Measurements from ENCODE around the gene MACO1. TPM values are rescaled to one million over a fixed set of nuclear protein-coding genes. Genes with fewer than 3 reads are reported as not detected.

Gene MACO1
- total and polyA plus RNA-seq, 2 of the 13 experiments (the other 11 are each of a cell fraction or from before 2014, with no cell fraction given) = 9.7 to 17.0 TPM

DNA sequence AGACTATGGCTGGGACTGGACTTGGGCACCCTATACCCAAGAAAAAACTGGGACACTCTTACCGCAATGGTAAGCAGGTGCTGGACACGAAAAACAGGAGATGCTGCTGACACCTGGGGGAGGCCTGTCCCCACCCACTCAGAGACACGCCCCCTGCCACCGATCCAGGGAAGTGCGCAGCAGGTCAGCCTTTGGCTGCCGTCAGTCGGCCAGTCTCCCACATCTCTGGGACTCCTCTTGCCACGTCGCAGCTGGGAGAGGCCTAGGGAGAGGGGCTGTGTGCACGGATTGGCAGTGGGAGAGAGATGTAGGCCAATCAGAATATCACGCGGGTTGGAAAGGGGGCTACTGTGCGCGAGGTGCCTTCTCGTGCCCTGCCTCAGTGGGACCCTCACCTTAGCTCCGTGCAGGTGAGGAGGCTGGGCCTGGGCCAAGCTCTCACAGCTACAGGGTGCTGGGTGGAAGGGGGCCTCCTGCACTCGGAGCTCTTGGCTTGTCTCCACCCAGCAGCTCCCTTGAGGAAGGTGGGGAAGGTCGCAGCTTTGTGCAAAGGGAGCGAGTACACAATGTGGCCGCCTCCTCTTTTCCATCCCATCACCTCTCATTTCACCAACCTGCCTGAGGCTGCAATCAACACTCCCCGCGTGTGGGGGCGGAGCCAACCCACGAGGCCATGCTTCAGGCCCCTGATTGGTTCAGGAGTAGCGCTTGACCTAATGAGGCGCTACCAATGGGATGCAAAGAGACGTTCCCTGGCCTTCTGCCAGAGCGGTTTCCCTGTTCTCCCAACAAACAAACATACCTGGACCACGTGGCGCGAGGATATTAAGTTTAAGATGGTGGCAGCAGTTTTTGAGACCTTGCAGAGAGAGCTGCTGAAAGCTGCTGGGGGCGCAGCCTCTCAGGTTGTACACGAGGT, 87.0 kb downstream of the MACO1 start:
- in situ Hi-C loops (cut with HindIII; ENCODE audit: extremely low pct_ligation_motif_present, low pct_unique_long_range_greater_than_20kb) = loop anchor here (25.0 kb wide), 1 partner anchor 105 kb away; the partner anchor contains the start of gene RHCE
- ATAC-seq (no peak), DNase-seq (ENCODE audit: low spot score) (no peak), FAIRE-seq (no peak)
- H3K4me1 ChIP-seq (ENCODE audit: insufficient read depth, low read length) = no peaks in the 10 kb centered on the region
- TF ChIP-seq, protein P1, sequence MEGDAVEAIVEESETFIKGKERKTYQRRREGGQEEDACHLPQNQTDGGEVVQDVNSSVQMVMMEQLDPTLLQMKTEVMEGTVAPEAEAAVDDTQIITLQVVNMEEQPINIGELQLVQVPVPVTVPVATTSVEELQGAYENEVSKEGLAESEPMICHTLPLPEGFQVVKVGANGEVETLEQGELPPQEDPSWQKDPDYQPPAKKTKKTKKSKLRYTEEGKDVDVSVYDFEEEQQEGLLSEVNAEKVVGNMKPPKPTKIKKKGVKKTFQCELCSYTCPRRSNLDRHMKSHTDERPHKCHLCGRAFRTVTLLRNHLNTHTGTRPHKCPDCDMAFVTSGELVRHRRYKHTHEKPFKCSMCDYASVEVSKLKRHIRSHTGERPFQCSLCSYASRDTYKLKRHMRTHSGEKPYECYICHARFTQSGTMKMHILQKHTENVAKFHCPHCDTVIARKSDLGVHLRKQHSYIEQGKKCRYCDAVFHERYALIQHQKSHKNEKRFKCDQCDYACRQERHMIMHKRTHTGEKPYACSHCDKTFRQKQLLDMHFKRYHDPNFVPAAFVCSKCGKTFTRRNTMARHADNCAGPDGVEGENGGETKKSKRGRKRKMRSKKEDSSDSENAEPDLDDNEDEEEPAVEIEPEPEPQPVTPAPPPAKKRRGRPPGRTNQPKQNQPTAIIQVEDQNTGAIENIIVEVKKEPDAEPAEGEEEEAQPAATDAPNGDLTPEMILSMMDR (CRISPR knock-in tag; IDR thresholded peaks at IDR 0.05) = peak; percentile 31
- TF ChIP-seq, protein P2, sequence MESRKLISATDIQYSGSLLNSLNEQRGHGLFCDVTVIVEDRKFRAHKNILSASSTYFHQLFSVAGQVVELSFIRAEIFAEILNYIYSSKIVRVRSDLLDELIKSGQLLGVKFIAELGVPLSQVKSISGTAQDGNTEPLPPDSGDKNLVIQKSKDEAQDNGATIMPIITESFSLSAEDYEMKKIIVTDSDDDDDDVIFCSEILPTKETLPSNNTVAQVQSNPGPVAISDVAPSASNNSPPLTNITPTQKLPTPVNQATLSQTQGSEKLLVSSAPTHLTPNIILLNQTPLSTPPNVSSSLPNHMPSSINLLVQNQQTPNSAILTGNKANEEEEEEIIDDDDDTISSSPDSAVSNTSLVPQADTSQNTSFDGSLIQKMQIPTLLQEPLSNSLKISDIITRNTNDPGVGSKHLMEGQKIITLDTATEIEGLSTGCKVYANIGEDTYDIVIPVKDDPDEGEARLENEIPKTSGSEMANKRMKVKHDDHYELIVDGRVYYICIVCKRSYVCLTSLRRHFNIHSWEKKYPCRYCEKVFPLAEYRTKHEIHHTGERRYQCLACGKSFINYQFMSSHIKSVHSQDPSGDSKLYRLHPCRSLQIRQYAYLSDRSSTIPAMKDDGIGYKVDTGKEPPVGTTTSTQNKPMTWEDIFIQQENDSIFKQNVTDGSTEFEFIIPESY (CRISPR knock-in tag; IDR thresholded peaks at IDR 0.05) = peak; percentile 70
- TF ChIP-seq SPEN (CRISPR knock-in tag; IDR thresholded peaks at IDR 0.05; ENCODE audit: low read depth) (no peak), KAT2B (IDR thresholded peaks at IDR 0.05; ENCODE audit: borderline replicate concordance, low read depth, low read length) (no peak)
- TF ChIP-seq, protein P3, sequence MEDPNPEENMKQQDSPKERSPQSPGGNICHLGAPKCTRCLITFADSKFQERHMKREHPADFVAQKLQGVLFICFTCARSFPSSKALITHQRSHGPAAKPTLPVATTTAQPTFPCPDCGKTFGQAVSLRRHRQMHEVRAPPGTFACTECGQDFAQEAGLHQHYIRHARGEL (CRISPR knock-in tag; IDR thresholded peaks at IDR 0.05) = no peak
- no peaks in the 10 kb centered on the region for H4K20me1 ChIP-seq (ENCODE audit: insufficient read depth, low read length)
- no peak overlapping the region for H3K27ac ChIP-seq (ENCODE audit: extremely low read length, insufficient read depth, low read length)
- no peak overlapping the region for H3K4me3 ChIP-seq (replicated peaks in 1 of 3; ENCODE audit: insufficient read depth in 1 of 3, low read depth in 2 of 3, low read length in 3 of 3)
- CTCF ChIA-PET (ENCODE audit: low intra/inter-chr PET ratio, low total read pairs) = no interaction called here
- POLR2A ChIA-PET = no interaction called here
- intact Hi-C loops (cut with micrococcal nuclease; ENCODE audit: unreplicated experiment) = no loop called here
- no peak overlapping the region for H3K9ac ChIP-seq (ENCODE audit: insufficient read depth, low read depth, low read length)
- no peaks in the 10 kb centered on the region for H3K36me3 ChIP-seq (replicated peaks in 1 of 2; ENCODE audit: control insufficient read depth in 1 of 2, insufficient read depth in 2 of 2, low read length in 2 of 2)
- BruUV-seq (replicated peaks) = no TSS peak
- no peaks in the 10 kb centered on the region for H3K79me2 ChIP-seq (ENCODE audit: insufficient read depth, low read length)
- WGBS (ENCODE audit: low lambda C conversion rate) = 61% methylated on average over 28 of the region's 33 CpGs
- no peaks in the 10 kb centered on the region; a peak in 1 of 5 replicates for H3K27me3 ChIP-seq (ENCODE audit: control insufficient read depth in 1 of 2, insufficient read depth in 2 of 2, low read length in 2 of 2)
- no peaks in the 10 kb centered on the region for H3K9me3 ChIP-seq (ENCODE audit: low read length)
- no peak overlapping the region for H3K4me2 ChIP-seq (ENCODE audit: low read depth, low read length)
- no peak overlapping the region for H2AFZ ChIP-seq (ENCODE audit: low read length)

Measured in HepG2 (cell line).